PC-3 (cell line): Measurements from ENCODE around the gene BRI3. TPM values are rescaled to one million over a fixed set of nuclear protein-coding genes. Genes with fewer than 3 reads are reported as not detected.

Experiments
- ATAC-seq: fragments of 200-7000 bp; cut with Tn5 transposase; 2 replicates; pipeline ENCODE4 v1.9.1; 2020; ENCODE audit warnings: mild to moderate bottlenecking, moderate library complexity
- BruUV-seq: library from RNA; stranded (reverse); fragments of 400-500 nt; replicated peaks from 2 replicates; lab custom pipeline; 2021; lab: Mats Ljungman, UMichigan
- CTCF ChIA-PET: fragments of 300-600 bp; sonication (Branson Sonifier 250); formaldehyde crosslinking; loops from one replicate; lab custom pipeline; 2022; ENCODE audit warnings: antibody characterized with exemption; lab: Charles Lee
- POLR2A ChIA-PET: fragments of 300-600 bp; sonication (Branson Sonifier 250); formaldehyde crosslinking; loops from one replicate; lab custom pipeline; 2022; ENCODE audit warnings: antibody characterized with exemption; ENCODE audit not compliant: unreplicated experiment; lab: Charles Lee
- DNase-seq: peaks from one replicate; pipeline ENCODE4 v3.0.0-alpha.2; 2015
- H2AFZ ChIP-seq: fragments of 300-600 bp; sonication (generic); 2 replicates; pipeline ENCODE4 v1.6.0; 2016; ENCODE audit warnings: antibody characterized with exemption, low read length
- H3F3A ChIP-seq: fragments of 300-600 bp; sonication (generic); one replicate; pipeline ENCODE4 v1.6.0; 2017; ENCODE audit warnings: antibody characterized with exemption, low read length, control low read depth, mild to moderate bottlenecking; ENCODE audit not compliant: unreplicated experiment
- H3K27ac ChIP-seq: fragments of 300-600 bp; sonication (generic); 2 replicates; pipeline ENCODE4 v1.5.1; 2016; ENCODE audit warnings: mild to moderate bottlenecking, low read length
- H3K27me3 ChIP-seq: fragments of 300-600 bp; sonication (generic); 2 replicates; pipeline ENCODE4 v1.6.1; 2016; ENCODE audit warnings: low read length, mixed read lengths
- H3K36me3 ChIP-seq: fragments of 300-600 bp; sonication (generic); 2 replicates; pipeline ENCODE4 v1.6.1; 2016; ENCODE audit warnings: low read depth, mixed run types, low read length, mixed read lengths
- H3K4me1 ChIP-seq: fragments of 300-600 bp; sonication (generic); 2 replicates; pipeline ENCODE4 v1.5.1; 2016; ENCODE audit warnings: low read length; ENCODE audit not compliant: insufficient read depth
- H3K4me2 ChIP-seq: fragments of 300-600 bp; sonication (generic); 2 replicates; pipeline ENCODE4 v1.6.0; 2016; ENCODE audit warnings: low read length
- H3K4me3 ChIP-seq: fragments of 300-600 bp; sonication (generic); 2 replicates; pipeline ENCODE4 v1.5.1; 2016; ENCODE audit warnings: mild to moderate bottlenecking, low read length, mixed read lengths
- H3K79me2 ChIP-seq: fragments of 300-600 bp; sonication (generic); 2 replicates; pipeline ENCODE4 v1.6.1; 2017; ENCODE audit warnings: low read length, mixed read lengths
- H3K9ac ChIP-seq: fragments of 300-600 bp; sonication (generic); 2 replicates; pipeline ENCODE4 v1.6.0; 2016; ENCODE audit warnings: mild to moderate bottlenecking, low read length
- H3K9me2 ChIP-seq: fragments of 300-600 bp; sonication (generic); replicated peaks from 2 replicates; pipeline ENCODE4 v1.6.1; 2016; ENCODE audit warnings: mixed run types, low read length, mixed read lengths
- H3K9me3 ChIP-seq: fragments of 300-600 bp; sonication (generic); 2 replicates; pipeline ENCODE4 v1.6.1; 2016; ENCODE audit warnings: low read length, mixed read lengths
- H4K20me1 ChIP-seq: fragments of 300-600 bp; sonication (generic); 2 replicates; pipeline ENCODE4 v1.6.1; 2016; ENCODE audit warnings: low read length, mixed read lengths
- EZH2 ChIP-seq: fragments of 300-600 bp; sonication (generic); IDR thresholded peaks from one replicate; pipeline ENCODE4 v1.6.1; 2017; ENCODE audit warnings: antibody characterized with exemption, mild to moderate bottlenecking, low read length; ENCODE audit not compliant: unreplicated experiment
- EZH2phosphoT487 ChIP-seq: fragments of 300-600 bp; sonication (generic); IDR thresholded peaks from 2 replicates; pipeline ENCODE4 v1.6.1; 2018; ENCODE audit warnings: mild to moderate bottlenecking, antibody characterized with exemption, low read length, borderline replicate concordance
- intact Hi-C: fragments of 100-400 bp; cut with micrococcal nuclease; formaldehyde crosslinking; loops from 2 replicates; pipeline ENCODE4 v1.9.0; 2023
- total RNA-seq: library from RNA; depleted of rRNA; stranded (reverse); fragments of >200 nt; gene quantifications from 2 replicates; pipeline ENCODE4 v1.2.3, GENCODE V29; 2014; rRNA removed
- TF ChIP-seq, protein P1 (sequence below): fragments of 300-600 bp; sonication (generic); conservative IDR thresholded peaks from 2 replicates; pipeline ENCODE4 v1.5.1; 2017; ENCODE audit warnings: antibody characterized with exemption, low read depth, mild to moderate bottlenecking, low read length

BRI3 gene
- total RNA-seq, 1 experiment from 2014 or later, result 55.0 TPM

DNA sequence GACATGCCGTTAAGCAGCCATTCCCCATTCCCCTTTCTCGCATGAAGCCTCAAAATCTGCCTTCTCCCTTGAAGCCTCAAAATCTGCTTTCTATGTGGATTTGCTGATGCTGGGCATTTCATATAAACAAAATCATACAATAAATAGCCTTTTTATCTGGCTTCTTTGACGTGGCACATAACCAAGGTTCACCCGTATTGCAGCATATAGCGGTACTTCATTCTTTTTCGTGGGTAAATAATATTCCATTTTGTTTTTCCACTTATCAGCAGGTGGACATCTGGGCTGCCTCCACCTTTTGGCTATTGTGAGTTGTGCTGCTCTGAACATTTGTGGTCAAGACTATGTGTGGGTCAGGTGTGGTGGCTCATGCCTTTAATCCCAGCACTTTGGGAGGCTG lies 57.0 kb downstream of the BRI3 start:
- H3F3A ChIP-seq, result no peaks in the 10 kb centered on the region
- peaks cover 17% of the 10 kb centered on the region; the same call in 1 of the 2 replicates for H3K79me2 ChIP-seq
- TF ChIP-seq EZH2 (no peak), EZH2phosphoT487 (no peak)
- TF ChIP-seq, protein P1, sequence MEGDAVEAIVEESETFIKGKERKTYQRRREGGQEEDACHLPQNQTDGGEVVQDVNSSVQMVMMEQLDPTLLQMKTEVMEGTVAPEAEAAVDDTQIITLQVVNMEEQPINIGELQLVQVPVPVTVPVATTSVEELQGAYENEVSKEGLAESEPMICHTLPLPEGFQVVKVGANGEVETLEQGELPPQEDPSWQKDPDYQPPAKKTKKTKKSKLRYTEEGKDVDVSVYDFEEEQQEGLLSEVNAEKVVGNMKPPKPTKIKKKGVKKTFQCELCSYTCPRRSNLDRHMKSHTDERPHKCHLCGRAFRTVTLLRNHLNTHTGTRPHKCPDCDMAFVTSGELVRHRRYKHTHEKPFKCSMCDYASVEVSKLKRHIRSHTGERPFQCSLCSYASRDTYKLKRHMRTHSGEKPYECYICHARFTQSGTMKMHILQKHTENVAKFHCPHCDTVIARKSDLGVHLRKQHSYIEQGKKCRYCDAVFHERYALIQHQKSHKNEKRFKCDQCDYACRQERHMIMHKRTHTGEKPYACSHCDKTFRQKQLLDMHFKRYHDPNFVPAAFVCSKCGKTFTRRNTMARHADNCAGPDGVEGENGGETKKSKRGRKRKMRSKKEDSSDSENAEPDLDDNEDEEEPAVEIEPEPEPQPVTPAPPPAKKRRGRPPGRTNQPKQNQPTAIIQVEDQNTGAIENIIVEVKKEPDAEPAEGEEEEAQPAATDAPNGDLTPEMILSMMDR, result no peak
- no peak overlapping the region for H3K4me3 ChIP-seq
- no peak for DNase-seq
- H3K9me2 ChIP-seq, result no peaks in the 10 kb centered on the region
- H3K36me3 ChIP-seq, result no peaks in the 10 kb centered on the region
- ATAC-seq, result no peak
- no TSS peak for BruUV-seq
- H3K27me3 ChIP-seq, result no peaks in the 10 kb centered on the region
- no peak overlapping the region for H3K9ac ChIP-seq
- no peak overlapping the region for H2AFZ ChIP-seq
- intact Hi-C loops, result no loop called here
- H3K4me1 ChIP-seq, result no peaks in the 10 kb centered on the region
- H3K4me2 ChIP-seq, result no peak overlapping the region
- no peaks in the 10 kb centered on the region for H4K20me1 ChIP-seq
- H3K27ac ChIP-seq, result no peak overlapping the region
- POLR2A ChIA-PET, result no interaction called here
- no peaks in the 10 kb centered on the region for H3K9me3 ChIP-seq
- CTCF ChIA-PET, result no interaction called here

DNA sequence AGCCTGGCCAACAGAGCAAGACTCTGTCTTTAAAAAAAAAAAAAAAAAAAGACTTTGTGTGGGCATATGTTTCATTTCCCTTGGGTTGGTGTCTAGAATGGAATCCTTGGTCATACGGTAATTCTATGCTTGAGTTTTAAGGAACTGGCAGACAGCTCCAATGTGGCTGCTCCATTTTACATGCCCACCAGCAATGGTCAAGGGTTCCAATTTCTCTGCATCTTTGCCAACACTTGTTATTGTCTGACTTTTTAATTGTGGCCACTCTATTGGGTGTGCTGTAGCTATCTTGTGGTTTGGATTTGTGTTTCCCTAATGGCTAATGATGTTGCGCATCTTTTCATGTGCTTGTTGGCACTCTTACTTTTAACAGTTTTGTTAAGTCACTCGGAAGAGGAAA lies 57.6 kb downstream of the BRI3 start:
- Histone ChIP-seq H3F3A (no peaks in the 10 kb centered on the region), H3K4me1 (no peaks in the 10 kb centered on the region), H3K4me3 (no peak overlapping the region), H3K79me2 (peaks cover 22% of the 10 kb centered on the region; the same call in 1 of the 2 replicates), H3K27me3 (no peaks in the 10 kb centered on the region), H3K27ac (no peak overlapping the region), H3K9me3 (no peaks in the 10 kb centered on the region), H4K20me1 (no peaks in the 10 kb centered on the region), H3K9me2 (no peaks in the 10 kb centered on the region), H3K9ac (no peak overlapping the region), H2AFZ (no peak overlapping the region), H3K36me3 (no peaks in the 10 kb centered on the region), H3K4me2 (no peak overlapping the region)
- no peak for DNase-seq
- no peak for ATAC-seq
- intact Hi-C loops, result no loop called here
- TF ChIP-seq EZH2 (no peak), EZH2phosphoT487 (no peak)
- TF ChIP-seq, protein P1, result no peak
- POLR2A ChIA-PET, result no interaction called here
- BruUV-seq, result no TSS peak
- CTCF ChIA-PET, result no interaction called here

DNA sequence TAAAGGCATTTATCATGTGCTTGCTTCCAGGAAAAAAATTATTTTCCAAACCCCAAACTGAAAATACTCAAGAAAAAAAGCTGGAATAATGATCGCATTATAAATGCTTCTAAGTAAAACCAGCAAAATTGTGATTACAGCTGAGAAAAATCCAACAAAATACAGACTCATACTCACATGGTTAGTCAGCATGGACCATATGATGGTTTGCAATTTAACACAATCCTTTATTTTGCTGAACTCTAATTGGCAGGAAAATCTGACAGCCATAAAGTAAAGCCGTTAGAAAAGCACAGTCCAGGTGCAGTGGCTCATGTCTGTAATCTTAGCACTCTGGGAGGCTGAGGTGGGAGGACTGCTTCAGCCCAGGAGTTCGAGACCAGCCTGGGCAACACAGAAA lies 59.6 kb downstream of the BRI3 start:
- BruUV-seq, result no TSS peak
- ATAC-seq (no peak), DNase-seq (no peak)
- H3K9me2 ChIP-seq, result no peaks in the 10 kb centered on the region
- H3K4me1 ChIP-seq, result no peaks in the 10 kb centered on the region
- H3F3A ChIP-seq, result no peaks in the 10 kb centered on the region
- H3K9ac ChIP-seq, result no peak overlapping the region
- H4K20me1 ChIP-seq, result no peaks in the 10 kb centered on the region
- H3K4me3 ChIP-seq, result no peak overlapping the region
- TF ChIP-seq EZH2phosphoT487 (no peak), EZH2 (no peak)
- TF ChIP-seq, protein P1, result no peak
- H2AFZ ChIP-seq, result no peak overlapping the region
- no peaks in the 10 kb centered on the region for H3K27me3 ChIP-seq
- POLR2A ChIA-PET, result no interaction called here
- CTCF ChIA-PET, result interaction anchor here (0.6 kb wide), 1 partner anchor 19 kb away, joined by 4 read pairs; no protein-coding TSS in a partner anchor
- H3K4me2 ChIP-seq, result no peak overlapping the region
- H3K27ac ChIP-seq, result no peak overlapping the region
- no peaks in the 10 kb centered on the region for H3K36me3 ChIP-seq
- H3K9me3 ChIP-seq, result no peaks in the 10 kb centered on the region
- intact Hi-C loops, result no loop called here
- peaks cover 39% of the 10 kb centered on the region for H3K79me2 ChIP-seq

Other genes starting within 250 kb of the BRI3 start
- 9.0 and 16.0 TPM in 2 replicates for gene LMTK2, start 174.8 kb upstream of the BRI3 start, total RNA-seq
- 12.0 and 13.9 TPM in 2 replicates for gene BHLHA15, start 70.2 kb upstream of the BRI3 start, total RNA-seq
- gene TECPR1, start 29.5 kb upstream of the BRI3 start, total RNA-seq, result 9.4 and 11.5 TPM in 2 replicates
- 18.9 and 30.5 TPM in 2 replicates for gene BAIAP2L1, start 119.4 kb downstream of the BRI3 start, total RNA-seq